Right lobe of liver (tissue), 6 donors: ENCODE results near the gene SYP. TPM values are rescaled to one million over a fixed set of nuclear protein-coding genes. Genes with fewer than 3 reads are reported as not detected.
A peak's percentile ranks its signal among the peaks of the same experiment; 100 is the strongest.

Source experiments
- ATAC-seq, 4 donors: fragments of 200-7000 bp; cut with Tn5 transposase; one replicate each; pipeline ENCODE4 v1.9.1; 2020; ENCODE audit warnings: mild to moderate bottlenecking in 4 of 4, moderate library complexity in 4 of 4
- DNase-seq, 3 donors: peaks; one replicate each; pipeline ENCODE4 v3.0.0-alpha.2; 2020
- H3K27ac ChIP-seq, 3 donors: fragments of 200-600 bp; one replicate each; pipeline ENCODE4 v1.8.0; 2022
- H3K27me3 ChIP-seq, 2 donors: fragments of 200-600 bp; one replicate each; pipeline ENCODE4 v1.8.0; 2022
- H3K36me3 ChIP-seq, 4 donors: fragments of 200-600 bp; sonication (generic) in 1 of 4; one replicate each; pipeline versions ENCODE4 v1.5.1 to v1.8.0; 2017 to 2022; ENCODE audit warnings: control low read depth in 1 of 4
- H3K4me1 ChIP-seq, 4 donors: fragments of 200-600 bp; sonication (generic) in 1 of 4; one replicate each; pipeline versions ENCODE4 v1.5.1 to v1.8.0; 2017 to 2022; ENCODE audit warnings: control low read depth in 1 of 4
- H3K4me3 ChIP-seq, 3 donors: fragments of 200-600 bp; one replicate each; pipeline ENCODE4 v1.8.0; 2022
- H3K9me3 ChIP-seq, 4 donors: fragments of 200-600 bp; sonication (generic) in 1 of 4; one replicate each; pipeline versions ENCODE4 v1.5.1 to v1.8.0; 2017 to 2022; ENCODE audit warnings: control low read depth in 1 of 4
- CTCF ChIP-seq, 4 donors: fragments of 200-600 bp in 3 of 4; fragments of 450-650 bp in 1 of 4; IDR thresholded peaks; one replicate each; pipeline versions ENCODE4 v1.5.1 to v1.8.0; 2016 to 2022; ENCODE audit warnings: antibody characterized with exemption in 4 of 4, mild to moderate bottlenecking in 2 of 4
- POLR2A ChIP-seq: fragments of 450-650 bp; IDR thresholded peaks from one replicate; pipeline ENCODE4 v1.6.1; 2017; ENCODE audit warnings: antibody characterized with exemption, mild to moderate bottlenecking
- WGBS: methylation state at CpG from one replicate; pipeline ENCODE4 v1.1.6; 2018; ENCODE audit warnings: low coverage, low lambda C conversion rate; ENCODE audit not compliant: insufficient coverage; ENCODE audit errors: missing lambda C conversion rate; 5-methylcytosine and 5-hydroxymethylcytosine counted together
- intact Hi-C, 2 donors: fragments of 100-400 bp; cut with DNase I; formaldehyde crosslinking; loops; one replicate each; pipeline versions ENCODE4 v1.11.2 to v1.14.1; 2022
- total RNA-seq, 6 experiments: library from RNA; depleted of rRNA in 2 of 6; stranded (reverse); fragments of >200 nt in 2 of 6; fragmentation: NEBNext Ultra II Directional in 3 of 6; extraction: Animal tissue kit (Norgen Biotek cat#: 25700) in 3 of 6; gene quantifications; one replicate each; pipeline versions ENCODE4 v1.1.0 to v1.2.4, GENCODE V29; 2016 to 2023
- donor health status: DM: no; HTN: yes; CAD: no.
- donor health status: DM: no; HTN: no; CAD: no.
- donor health status: DM: no; HTN: no; CAD: no.
- donor health status: DM: no; HTN: yes; CAD: no.
- donor health status: DM: no; HTN: yes; CAD: no.

Gene SYP
- total RNA-seq, 6 experiments from 2014 or later = 0.12 to 0.39 (median 0.27) TPM; not detected in 1

DNA sequence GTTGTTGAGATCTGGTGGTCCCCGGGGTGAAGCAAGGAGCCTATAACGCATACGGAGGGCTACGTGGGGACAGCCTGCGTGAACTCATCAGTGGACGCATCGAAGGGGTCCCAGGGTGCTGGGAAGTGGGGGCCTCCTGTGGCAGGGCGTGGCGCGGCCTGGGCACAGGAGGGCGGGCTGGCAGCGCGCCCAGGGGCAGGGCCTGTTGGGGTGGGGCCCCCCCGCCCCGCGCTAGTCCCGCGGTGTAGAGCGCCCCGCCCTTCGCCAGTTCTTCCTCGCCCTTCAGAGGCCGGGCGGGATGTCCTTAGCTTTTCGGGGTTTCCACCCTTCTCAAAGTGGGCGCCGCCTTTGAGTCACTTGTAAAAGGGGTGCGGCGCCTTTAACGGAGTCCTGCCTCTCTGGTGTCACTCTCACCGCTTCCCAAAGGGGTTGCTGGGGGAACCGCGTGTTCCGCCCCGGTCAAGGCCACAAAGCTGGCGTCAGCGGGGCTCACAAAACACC, 27.7 kb downstream of the SYP start:
- Histone ChIP-seq H3K4me1 (peaks cover 0 to 5% (median 0%) of the 10 kb centered on the region in 4 donors), H3K27me3 (no peaks in the 10 kb centered on the region), H3K36me3 (no peaks in the 10 kb centered on the region), H3K9me3 (no peaks in the 10 kb centered on the region), H3K4me3 (peak overlapping the region; percentile 31 to 55 (median 43)), H3K27ac (peak overlapping the region; percentile 6 to 62 (median 47))
- 20% methylated on average over 1 of the region's 37 CpGs for WGBS
- TF ChIP-seq CTCF (IDR thresholded peaks at IDR 0.05) (no peak), POLR2A (no peak)
- intact Hi-C loops = no loop called here
- peak; percentile 74 to 84 (median 81) for DNase-seq
- ATAC-seq = peak; percentile 75 to 78 (median 75)

DNA sequence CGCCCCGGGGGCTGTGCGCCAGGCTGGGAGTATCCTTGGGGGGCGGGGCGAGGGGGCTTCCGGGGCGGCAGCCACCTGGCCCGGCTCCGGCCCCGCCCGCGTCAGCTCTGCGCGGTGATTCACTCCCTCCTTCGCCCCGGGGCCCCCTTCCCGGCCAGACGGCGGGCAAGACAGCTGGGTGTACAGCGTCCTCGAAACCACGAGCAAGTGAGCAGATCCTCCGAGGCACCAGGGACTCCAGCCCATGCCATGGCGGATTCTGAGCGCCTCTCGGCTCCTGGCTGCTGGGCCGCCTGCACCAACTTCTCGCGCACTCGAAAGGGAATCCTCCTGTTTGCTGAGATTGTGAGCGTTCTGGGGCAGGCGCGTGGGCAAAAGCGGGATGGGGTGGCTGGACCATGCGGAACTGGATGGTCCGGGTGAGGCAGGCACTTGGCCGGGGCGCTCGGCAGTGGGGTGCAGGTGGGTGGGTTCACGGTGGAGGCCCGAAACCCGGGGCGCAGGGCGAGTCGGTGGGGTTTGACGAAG, 28.2 kb downstream of the SYP start, which contains the start of gene PLP2:
Gene PLP2 (plus strand): TSS at position 147 of the 528 bp plus-strand sequence. CDS start 103 bp downstream, at position 250.
- H3K4me1 ChIP-seq = peaks cover 0 to 5% (median 0%) of the 10 kb centered on the region in 4 donors
- intact Hi-C loops = no loop called here
- WGBS = 43% methylated on average over 25 of the region's 46 CpGs
- ATAC-seq = peak; percentile 20 to 55 (median 38)
- no peaks in the 10 kb centered on the region for H3K27me3 ChIP-seq
- TF ChIP-seq POLR2A (peak; percentile 16), CTCF (IDR thresholded peaks at IDR 0.05) (no peak)
- H3K9me3 ChIP-seq = no peaks in the 10 kb centered on the region
- peak; percentile 48 to 61 (median 55) for DNase-seq
- H3K4me3 ChIP-seq = peak within 1 kb of the TSS; percentile 31 to 55 (median 43)
- peak within 1 kb of the TSS; percentile 6 to 62 (median 47) for H3K27ac ChIP-seq
- no peaks in the 10 kb centered on the region for H3K36me3 ChIP-seq

DNA sequence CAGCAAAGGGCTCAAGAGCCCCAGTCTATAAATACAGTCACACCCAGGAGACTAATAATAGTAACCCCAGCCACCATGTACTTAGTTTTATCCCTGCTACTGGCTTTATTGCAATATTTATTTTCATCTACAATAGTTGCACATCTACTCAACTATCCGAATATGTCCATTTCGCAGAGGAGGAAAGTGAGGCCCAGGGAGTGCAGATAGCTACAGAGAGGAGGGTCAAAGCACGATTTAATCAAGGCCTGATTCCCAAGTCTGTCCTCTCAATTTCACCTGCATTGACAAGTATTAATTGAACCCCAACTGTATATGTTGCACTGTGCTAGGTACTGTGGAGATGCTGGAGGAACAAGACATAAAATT, 32.3 kb downstream of the SYP start:
- DNase-seq = no peak
- WGBS = 43% methylated on average over 3 of the region's 3 CpGs
- no peak for ATAC-seq
- Histone ChIP-seq H3K27ac (peak overlapping the region in 2 of 3 donors; percentile 81 to 83), H3K4me3 (peak overlapping the region in 1 of 3 donors; percentile 43), H3K4me1 (peaks cover 0 to 2% (median 0%) of the 10 kb centered on the region in 4 donors), H3K9me3 (no peaks in the 10 kb centered on the region), H3K27me3 (no peaks in the 10 kb centered on the region), H3K36me3 (no peaks in the 10 kb centered on the region)
- TF ChIP-seq POLR2A = no peak
- intact Hi-C loops = no loop called here

DNA sequence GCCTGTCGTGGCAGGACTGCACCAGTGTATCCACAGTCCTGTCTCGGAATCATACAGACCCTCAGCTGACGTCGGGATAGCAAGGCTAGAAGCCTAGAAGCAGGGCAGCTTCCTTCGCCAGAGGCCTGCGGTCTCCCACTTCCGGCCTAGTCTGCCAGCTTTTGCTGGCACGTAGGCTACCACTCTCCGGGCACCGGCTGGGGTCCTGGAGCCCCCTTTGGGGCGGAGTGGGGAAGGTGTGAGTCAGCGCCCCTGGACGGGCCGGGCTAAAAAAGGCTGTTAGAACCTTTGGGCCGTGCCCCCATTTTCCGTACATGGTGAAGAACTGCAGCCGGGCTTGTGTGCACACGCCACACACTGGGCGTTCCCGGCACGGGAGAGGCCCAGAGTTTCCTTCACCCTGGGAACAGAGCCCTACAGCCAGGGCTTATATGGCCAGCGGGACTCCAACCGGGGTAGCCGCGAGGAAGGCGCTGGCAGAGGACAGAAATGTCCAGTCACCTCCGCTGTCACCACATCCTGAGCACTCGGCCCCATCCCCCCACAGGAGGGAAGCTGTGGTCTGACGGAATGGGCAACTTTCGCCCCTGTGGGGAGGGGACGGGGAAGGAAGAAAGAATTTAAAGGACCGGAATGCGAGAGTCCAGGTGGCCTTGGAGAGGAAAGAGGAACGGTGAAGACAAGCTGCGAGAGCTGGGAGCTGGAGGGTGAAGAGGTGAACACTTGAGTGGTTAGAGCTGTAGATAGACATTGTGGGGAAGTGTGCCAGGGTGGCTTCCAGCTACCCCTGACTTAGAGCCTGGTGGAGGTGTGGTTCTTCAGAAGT, 32.9 kb downstream of the SYP start:
- ATAC-seq (peak in 3 of 4 donors; percentile 1 to 18 (median 4)), DNase-seq (peak in 2 of 3 donors; percentile 56 to 74)
- H3K27ac ChIP-seq = peak overlapping the region; percentile 47 to 83 (median 81)
- H3K36me3 ChIP-seq = no peaks in the 10 kb centered on the region
- intact Hi-C loops = no loop called here
- no peaks in the 10 kb centered on the region for H3K9me3 ChIP-seq
- no peaks in the 10 kb centered on the region for H3K27me3 ChIP-seq
- H3K4me1 ChIP-seq = no peaks in the 10 kb centered on the region
- WGBS = 34% methylated on average over 17 of the region's 35 CpGs
- peak overlapping the region in 2 of 3 donors; percentile 11 to 43 for H3K4me3 ChIP-seq
- TF ChIP-seq POLR2A (no peak), CTCF (IDR thresholded peaks at IDR 0.05) (no peak)
